ENCODE data around the gene BMP3. TPM values are rescaled to one million over a fixed set of nuclear protein-coding genes. Genes with fewer than 3 reads are reported as not detected.

The BMP3 gene
- total and polyA plus RNA-seq, 10 of the 15 experiments (the other 5 are each of a cell fraction or from before 2014, with no cell fraction given): 0.37 to 1.4 (median 0.88) TPM

- TF ChIP-seq PRDM15 (CRISPR knock-in tag; IDR thresholded peaks at IDR 0.05) (no peak), MEF2A (IDR thresholded peaks at IDR 0.05; ENCODE audit: insufficient read depth, low read depth, low read length) (no peak)
These were observed 9.0 kb downstream of the BMP3 start (continued) for GRCh38 chr4:81039351-81039972.

- ChIA-PET CTCF (interaction anchor here (0.6 to 15.3 kb wide), 51 partner anchors 10 to 824 kb away, joined by 3 to 268 read pairs (median 4); partner anchors contain the start of gene BMP3), RAD21 (ENCODE audit: unreplicated experiment) (interaction anchor here (0.5 to 7.6 kb wide), 32 partner anchors 10 to 819 kb away, joined by 3 to 78 read pairs (median 4); partner anchors contain the start of gene BMP3), POLR2A (interaction anchor here (0.6 to 1.2 kb wide), 2 partner anchors 674 to 1725 kb away, joined by 3 to 6 read pairs; no protein-coding TSS in a partner anchor), SMC1A (ENCODE audit: uncharacterized antibody, unreplicated experiment) (interaction anchor here (0.7 to 14.8 kb wide), 49 partner anchors 11 to 820 kb away, joined by 3 to 144 read pairs (median 5); partner anchors contain the start of gene BMP3)
- in situ Hi-C loops (cut with MboI) (loop anchor here (5.0 to 10.0 kb wide), 2 partner anchors 425 to 673 kb away; no protein-coding TSS in a partner anchor), intact Hi-C loops (cut with micrococcal nuclease; ENCODE audit: unreplicated experiment) (loop anchor here (1.0 to 2.0 kb wide), 5 partner anchors 49 to 678 kb away; no protein-coding TSS in a partner anchor)
- Histone ChIP-seq H3K9me3 (replicated peaks; ENCODE audit: control insufficient read depth, insufficient read depth, low read length) (no peaks in the 10 kb centered on the region), H3K36me3 (ENCODE audit: control insufficient read depth in 2 of 2, insufficient read depth in 2 of 2, low read length in 1 of 2) (no peaks in the 10 kb centered on the region), H3K79me2 (ENCODE audit: control insufficient read depth, insufficient read depth, low read length) (no peaks in the 10 kb centered on the region), H4K20me1 (ENCODE audit: control insufficient read depth, insufficient read depth) (no peaks in the 10 kb centered on the region), H3K4me2 (ENCODE audit: control insufficient read depth, insufficient read depth) (no peak overlapping the region), H2AFZ (ENCODE audit: control insufficient read depth, low read depth, low read length) (no peak overlapping the region), H3K27me3 (replicated peaks in 1 of 2; ENCODE audit: control insufficient read depth in 2 of 2, insufficient read depth in 2 of 2, low read length in 1 of 2) (no peaks in the 10 kb centered on the region), H3K9ac (ENCODE audit: control insufficient read depth, insufficient read depth, low read length) (no peak overlapping the region), H3K4me3 (no peak overlapping the region), H3K4me1 (ENCODE audit: control insufficient read depth, insufficient read depth, low read length) (0 out of 2 replicates have a peak, but pooled peaks cover 3% of the 10 kb centered on the region), H3K27ac (ENCODE audit: control insufficient read depth, insufficient read depth) (no peak overlapping the region)
- peak; percentile 82 for ATAC-seq
- no TSS peak for BruUV-seq (replicated peaks)
- peak; percentile 99 for FAIRE-seq
- no peak for DNase-seq (ENCODE audit: low read depth, low spot score)
- 14% methylated on average over 4 of the region's 4 CpGs for WGBS (ENCODE audit: insufficient coverage, insufficient replicate concordance, low lambda C conversion rate, missing lambda C conversion rate)
- TF ChIP-seq IRF3 (IDR thresholded peaks at IDR 0.05) (no peak), CTCF (IDR thresholded peaks at IDR 0.05 in 2 of 3, conservative IDR thresholded peaks at IDR 0.05 in 1 of 3; ENCODE audit: control insufficient read depth in 2 of 3, extremely low read depth in 1 of 3, insufficient read depth in 1 of 3, low read depth in 3 of 3, low read length in 3 of 3) (peak; percentile 59 to 81 (median 68); a peak in 5 of 6 replicates), TCF3 (IDR thresholded peaks at IDR 0.05; ENCODE audit: borderline replicate concordance, insufficient read depth, low read depth, low read length) (no peak), ATF3 (IDR thresholded peaks at IDR 0.05; ENCODE audit: borderline replicate concordance, extremely low read depth, low read depth, low read length) (no peak), SMC3 (IDR thresholded peaks at IDR 0.05; ENCODE audit: borderline replicate concordance, low read length) (peak; percentile 84)
These were observed 9.6 kb downstream of the BMP3 start for GRCh38 chr4:81040012-81040659.
